ENCODE data around the gene KRT8.

GRCh38 chr12:52847335-52848102, 57.4 kb downstream of the KRT8 start:
- TF ChIP-seq, protein P1, sequence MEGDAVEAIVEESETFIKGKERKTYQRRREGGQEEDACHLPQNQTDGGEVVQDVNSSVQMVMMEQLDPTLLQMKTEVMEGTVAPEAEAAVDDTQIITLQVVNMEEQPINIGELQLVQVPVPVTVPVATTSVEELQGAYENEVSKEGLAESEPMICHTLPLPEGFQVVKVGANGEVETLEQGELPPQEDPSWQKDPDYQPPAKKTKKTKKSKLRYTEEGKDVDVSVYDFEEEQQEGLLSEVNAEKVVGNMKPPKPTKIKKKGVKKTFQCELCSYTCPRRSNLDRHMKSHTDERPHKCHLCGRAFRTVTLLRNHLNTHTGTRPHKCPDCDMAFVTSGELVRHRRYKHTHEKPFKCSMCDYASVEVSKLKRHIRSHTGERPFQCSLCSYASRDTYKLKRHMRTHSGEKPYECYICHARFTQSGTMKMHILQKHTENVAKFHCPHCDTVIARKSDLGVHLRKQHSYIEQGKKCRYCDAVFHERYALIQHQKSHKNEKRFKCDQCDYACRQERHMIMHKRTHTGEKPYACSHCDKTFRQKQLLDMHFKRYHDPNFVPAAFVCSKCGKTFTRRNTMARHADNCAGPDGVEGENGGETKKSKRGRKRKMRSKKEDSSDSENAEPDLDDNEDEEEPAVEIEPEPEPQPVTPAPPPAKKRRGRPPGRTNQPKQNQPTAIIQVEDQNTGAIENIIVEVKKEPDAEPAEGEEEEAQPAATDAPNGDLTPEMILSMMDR (IDR thresholded peaks at IDR 0.05), result no peak
- TF ChIP-seq EZH2 (IDR thresholded peaks at IDR 0.05; ENCODE audit: borderline replicate concordance, insufficient read depth, low read depth, low read length, poor library complexity, severe bottlenecking), result no peak
